Activated CD8-positive, alpha-beta T cell treated with anti-CD3 and anti-CD28 coated beads for 36 hours (primary cell): ENCODE data around the gene RIC8A. TPM values are rescaled to one million over a fixed set of nuclear protein-coding genes. Genes with fewer than 3 reads are reported as not detected.
A peak's percentile ranks its signal among the peaks of the same experiment; 100 is the strongest.

Source experiments
- ATAC-seq: fragments of 200-7000 bp; cut with Tn5 transposase; one replicate; pipeline ENCODE4 v1.10.0; 2021; ENCODE audit warnings: mild to moderate bottlenecking, moderate library complexity
- CTCF ChIA-PET: fragments of 350-600 bp; sonication (Branson Sonifier 250); formaldehyde crosslinking; loops from one replicate; lab custom pipeline; 2021; ENCODE audit warnings: antibody characterized with exemption; lab: Charles Lee
- POLR2A ChIA-PET: fragments of 350-600 bp; sonication (Branson Sonifier 250); formaldehyde crosslinking; loops from one replicate; lab custom pipeline; 2021; ENCODE audit warnings: antibody characterized with exemption; lab: Charles Lee
- DNase-seq: peaks from one replicate; pipeline ENCODE4 v3.0.0-alpha.2; 2020
- H3K27ac Mint-ChIP-seq: one replicate; pipeline ENCODE4 v1.8.0; 2021; ENCODE audit warnings: mild to moderate bottlenecking, mixed read lengths
- H3K27me3 Mint-ChIP-seq: one replicate; pipeline ENCODE4 v1.8.0; 2021; ENCODE audit warnings: mixed read lengths
- H3K36me3 Mint-ChIP-seq: one replicate; pipeline ENCODE4 v1.8.0; 2021; ENCODE audit warnings: low read depth, mixed read lengths
- H3K4me1 Mint-ChIP-seq: one replicate; pipeline ENCODE4 v1.8.0; 2021; ENCODE audit warnings: low read depth, mixed read lengths
- H3K4me3 Mint-ChIP-seq: one replicate; pipeline ENCODE4 v1.8.0; 2021; ENCODE audit warnings: mild to moderate bottlenecking, moderate library complexity, mixed read lengths
- H3K9me3 Mint-ChIP-seq: one replicate; pipeline ENCODE4 v1.8.0; 2021; ENCODE audit warnings: mixed read lengths
- intact Hi-C: fragments of 100-400 bp; cut with micrococcal nuclease; formaldehyde crosslinking; loops from one replicate; pipeline ENCODE4 v1.10.0; 2022
- total RNA-seq, 2 experiments: library from RNA; stranded (reverse); gene quantifications; one replicate each; pipeline ENCODE4 v1.2.3, GENCODE V29; 2021
- TF ChIP-seq, protein P1 (sequence below): fragments of 200-600 bp; IDR thresholded peaks from one replicate; pipeline ENCODE4 v1.8.0; 2022; ENCODE audit warnings: antibody characterized with exemption, mild to moderate bottlenecking

The RIC8A gene
- total RNA-seq, 2 experiments from 2014 or later: 96.5 to 108 TPM

DNA sequence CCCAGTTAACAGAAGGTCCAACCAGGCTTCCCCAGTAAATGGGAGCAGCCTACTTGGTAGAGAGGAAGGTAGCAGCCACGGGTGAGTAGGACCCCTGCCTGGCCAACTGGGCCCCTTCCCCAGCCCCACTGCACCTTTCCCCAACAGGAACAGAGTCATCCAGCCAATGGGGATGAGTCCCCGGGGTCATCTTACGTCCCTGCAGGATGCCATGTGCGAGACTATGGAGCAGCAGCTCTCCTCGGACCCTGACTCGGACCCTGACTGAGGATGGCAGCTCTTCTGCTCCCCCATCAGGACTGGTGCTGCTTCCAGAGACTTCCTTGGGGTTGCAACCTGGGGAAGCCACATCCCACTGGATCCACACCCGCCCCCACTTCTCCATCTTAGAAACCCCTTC lies 6.6 kb downstream of the RIC8A start:
- TF ChIP-seq, protein P1, sequence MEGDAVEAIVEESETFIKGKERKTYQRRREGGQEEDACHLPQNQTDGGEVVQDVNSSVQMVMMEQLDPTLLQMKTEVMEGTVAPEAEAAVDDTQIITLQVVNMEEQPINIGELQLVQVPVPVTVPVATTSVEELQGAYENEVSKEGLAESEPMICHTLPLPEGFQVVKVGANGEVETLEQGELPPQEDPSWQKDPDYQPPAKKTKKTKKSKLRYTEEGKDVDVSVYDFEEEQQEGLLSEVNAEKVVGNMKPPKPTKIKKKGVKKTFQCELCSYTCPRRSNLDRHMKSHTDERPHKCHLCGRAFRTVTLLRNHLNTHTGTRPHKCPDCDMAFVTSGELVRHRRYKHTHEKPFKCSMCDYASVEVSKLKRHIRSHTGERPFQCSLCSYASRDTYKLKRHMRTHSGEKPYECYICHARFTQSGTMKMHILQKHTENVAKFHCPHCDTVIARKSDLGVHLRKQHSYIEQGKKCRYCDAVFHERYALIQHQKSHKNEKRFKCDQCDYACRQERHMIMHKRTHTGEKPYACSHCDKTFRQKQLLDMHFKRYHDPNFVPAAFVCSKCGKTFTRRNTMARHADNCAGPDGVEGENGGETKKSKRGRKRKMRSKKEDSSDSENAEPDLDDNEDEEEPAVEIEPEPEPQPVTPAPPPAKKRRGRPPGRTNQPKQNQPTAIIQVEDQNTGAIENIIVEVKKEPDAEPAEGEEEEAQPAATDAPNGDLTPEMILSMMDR: no peak
- Mint-ChIP-seq H3K36me3 (peaks cover 53% of the 10 kb centered on the region), H3K27me3 (no peaks in the 10 kb centered on the region), H3K27ac (no peak overlapping the region), H3K4me3 (no peak overlapping the region), H3K4me1 (peaks cover 30% of the 10 kb centered on the region), H3K9me3 (no peaks in the 10 kb centered on the region)
- no peak for ATAC-seq
- ChIA-PET CTCF (no interaction called here), POLR2A (interaction anchor here (0.6 to 1.9 kb wide), 4 partner anchors 8 to 31 kb away, joined by 3 to 9 read pairs (median 5); no protein-coding TSS in a partner anchor)
- intact Hi-C loops: no loop called here
- no peak for DNase-seq

DNA sequence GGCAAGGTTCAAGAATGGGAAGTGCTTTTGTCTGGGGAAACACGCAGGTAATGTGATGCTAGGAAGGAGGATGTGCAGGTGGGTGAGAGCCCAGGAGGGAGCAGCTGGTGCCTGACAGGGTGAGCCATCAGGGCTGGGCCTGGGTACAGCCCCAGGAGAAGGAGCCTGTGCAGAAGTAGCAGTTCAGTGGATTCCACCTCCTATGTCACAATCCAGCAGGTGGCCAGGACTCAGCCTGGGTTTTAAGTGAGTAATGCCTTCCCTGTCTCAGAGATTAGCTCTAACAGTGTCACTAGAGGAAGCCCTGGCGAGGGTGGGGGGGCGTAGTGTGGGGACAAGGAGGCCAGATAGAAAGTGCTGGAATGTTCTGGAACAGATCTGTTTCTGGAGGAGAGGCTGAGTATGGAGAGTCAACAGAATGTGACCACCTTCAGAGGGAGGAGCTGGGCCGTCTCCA lies 8.1 kb downstream of the RIC8A start:
- H3K9me3 Mint-ChIP-seq: no peaks in the 10 kb centered on the region
- H3K4me1 Mint-ChIP-seq: peaks cover 18% of the 10 kb centered on the region
- intact Hi-C loops: no loop called here
- TF ChIP-seq, protein P1: no peak
- ChIA-PET CTCF (interaction anchor here (0.9 to 1.2 kb wide), 3 partner anchors 13 to 303 kb away, joined by 3 to 4 read pairs (median 3); no protein-coding TSS in a partner anchor), POLR2A (interaction anchor here (0.7 to 4.2 kb wide), 7 partner anchors 8 to 74 kb away, joined by 3 to 15 read pairs (median 3); partner anchors contain the start of genes BET1L, RIC8A and SIRT3)
- peaks cover 43% of the 10 kb centered on the region for H3K36me3 Mint-ChIP-seq
- no peak for ATAC-seq
- H3K4me3 Mint-ChIP-seq: no peak overlapping the region
- DNase-seq: no peak
- H3K27me3 Mint-ChIP-seq: no peaks in the 10 kb centered on the region
- H3K27ac Mint-ChIP-seq: peak overlapping the region; percentile 55

DNA sequence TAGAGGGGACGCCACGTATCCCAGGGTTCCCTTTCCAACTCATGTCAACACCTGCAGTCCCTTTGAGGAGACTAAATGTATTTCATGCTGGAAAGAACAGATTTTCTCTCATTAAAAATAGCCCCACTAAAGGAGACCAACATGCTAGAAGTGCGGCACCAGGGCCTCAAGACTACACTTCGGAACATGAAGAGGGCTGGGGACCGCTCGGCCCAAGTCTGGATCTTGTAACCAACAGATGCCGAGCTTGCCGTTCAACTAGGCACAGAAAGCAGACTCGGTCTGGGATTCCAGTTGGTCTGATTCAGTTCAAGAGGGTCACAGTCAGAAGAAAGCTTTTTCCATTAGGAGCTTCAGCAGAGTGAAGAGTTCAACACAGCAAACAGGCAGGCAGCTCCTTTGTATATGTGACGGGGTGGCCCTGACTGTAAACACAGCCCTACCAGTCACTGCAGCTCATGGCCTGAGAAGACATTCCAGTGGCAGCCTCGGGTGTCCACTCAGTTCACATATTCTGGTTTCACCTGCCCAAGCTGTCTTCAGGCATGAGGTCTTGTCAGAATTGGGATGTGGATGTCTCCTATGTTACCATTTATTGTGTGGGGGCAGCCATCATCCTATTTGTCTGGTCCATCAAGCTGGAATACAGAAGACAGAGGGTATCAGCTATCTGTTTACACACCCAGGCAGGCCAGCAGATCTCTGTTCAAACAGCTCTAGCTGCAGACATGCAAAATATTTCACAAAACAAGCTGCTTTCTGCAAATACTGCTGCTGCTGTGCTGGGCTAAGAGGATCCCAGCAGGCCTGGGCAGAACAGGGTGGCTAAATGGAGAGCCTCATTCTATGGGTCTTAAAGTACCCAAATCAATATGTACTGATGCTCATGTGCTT lies 8.8 kb downstream of the RIC8A start:
- ChIA-PET CTCF (interaction anchor here (0.9 to 1.5 kb wide), 5 partner anchors 12 to 303 kb away, joined by 3 to 6 read pairs (median 4); no protein-coding TSS in a partner anchor), POLR2A (interaction anchor here (0.6 to 4.2 kb wide), 9 partner anchors 9 to 88 kb away, joined by 3 to 15 read pairs (median 3); partner anchors contain the start of genes BET1L, RIC8A and SIRT3)
- intact Hi-C loops: no loop called here
- peaks cover 11% of the 10 kb centered on the region for H3K4me1 Mint-ChIP-seq
- no peak overlapping the region for H3K4me3 Mint-ChIP-seq
- DNase-seq: no peak
- H3K27me3 Mint-ChIP-seq: no peaks in the 10 kb centered on the region
- ATAC-seq: no peak
- H3K27ac Mint-ChIP-seq: peak overlapping the region; percentile 55
- H3K36me3 Mint-ChIP-seq: peaks cover 38% of the 10 kb centered on the region
- TF ChIP-seq, protein P1: no peak
- no peaks in the 10 kb centered on the region for H3K9me3 Mint-ChIP-seq

DNA sequence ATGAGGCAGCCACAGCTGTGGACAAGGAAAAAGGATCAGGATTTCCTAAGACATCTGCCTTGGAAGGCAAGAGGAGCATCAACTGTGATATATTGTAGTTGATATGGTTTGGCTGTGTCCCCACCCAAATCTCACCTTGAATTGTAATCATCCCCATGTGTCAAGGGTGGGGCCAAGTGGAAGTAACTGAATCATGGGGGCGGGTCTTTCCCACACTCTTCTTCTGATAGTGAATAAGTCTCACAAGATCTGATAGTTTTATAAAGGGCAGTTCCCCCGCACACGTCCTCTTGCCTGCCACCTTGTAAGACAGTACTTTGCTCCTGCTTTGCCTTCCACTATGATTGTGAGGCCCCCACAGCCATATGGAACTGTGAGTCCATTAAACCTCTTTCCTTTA lies 10.2 kb downstream of the RIC8A start:
- DNase-seq (peak; percentile 35), ATAC-seq (peak; percentile 32)
- CTCF ChIA-PET: interaction anchor here (1.5 kb wide), 1 partner anchor 33 kb away, joined by 6 read pairs; no protein-coding TSS in a partner anchor
- peaks cover 30% of the 10 kb centered on the region for H3K36me3 Mint-ChIP-seq
- TF ChIP-seq, protein P1: no peak
- H3K27ac Mint-ChIP-seq: peak overlapping the region; percentile 42
- no peaks in the 10 kb centered on the region for H3K9me3 Mint-ChIP-seq
- peaks cover 9% of the 10 kb centered on the region for H3K4me1 Mint-ChIP-seq
- intact Hi-C loops: no loop called here
- H3K4me3 Mint-ChIP-seq: no peak overlapping the region
- POLR2A ChIA-PET: interaction anchor here (1.0 to 4.2 kb wide), 2 partner anchors 10 to 50 kb away, joined by 3 to 15 read pairs; partner anchors contain the start of genes BET1L and RIC8A
- H3K27me3 Mint-ChIP-seq: no peaks in the 10 kb centered on the region
